Astrocyte of the cerebellum (primary cell): ENCODE results near the gene TRABD.

ENCODE experiments used
- DNase-seq: peaks from one replicate; pipeline ENCODE4 v3.0.0-alpha.2; 2011; ENCODE audit warnings: low read depth
- H3K4me3 ChIP-seq: 2 replicates; pipeline ENCODE4 v1.5.1; 2011; ENCODE audit warnings: mild to moderate bottlenecking, low read depth, low read length, moderate library complexity
- CTCF ChIP-seq: IDR thresholded peaks from 2 replicates; pipeline ENCODE4 v1.5.1; 2012; ENCODE audit warnings: low read length, low read depth, moderate library complexity, mild to moderate bottlenecking; ENCODE audit errors: missing control alignments
- in situ Hi-C: cut with HindIII; loops from 2 replicates; pipeline ENCODE4 v1.10.0; 2017; ENCODE audit warnings: low sequenced_read_pairs

TRABD gene

GRCh38 chr22:50178471-50178864, 7.2 kb upstream of the TRABD start:
- no peak for DNase-seq
- in situ Hi-C loops = no loop called here
- no peak overlapping the region for H3K4me3 ChIP-seq
- TF ChIP-seq CTCF = no peak

GRCh38 chr22:50178871-50179869, 6.5 kb upstream of the TRABD start:
- DNase-seq = no peak
- no peak overlapping the region for H3K4me3 ChIP-seq
- no peak for TF ChIP-seq CTCF
- in situ Hi-C loops = no loop called here

GRCh38 chr22:50179937-50180726, 5.6 kb upstream of the TRABD start:
- no peak for DNase-seq
- in situ Hi-C loops = no loop called here
- H3K4me3 ChIP-seq = no peak overlapping the region
- TF ChIP-seq CTCF = no peak

- no peak for TF ChIP-seq CTCF
- in situ Hi-C loops = no loop called here
- no peak for DNase-seq
- no peak overlapping the region for H3K4me3 ChIP-seq
Observed at GRCh38 chr22:50180727-50181521, 4.8 kb upstream of the TRABD start.

- no peak for DNase-seq
- no peak for TF ChIP-seq CTCF
- in situ Hi-C loops = no loop called here
- H3K4me3 ChIP-seq = no peak overlapping the region
Observed at GRCh38 chr22:50182176-50183081, 3.3 kb upstream of the TRABD start.
